ENCODE measurements around the gene NAP1L4. TPM values are rescaled to one million over a fixed set of nuclear protein-coding genes. Genes with fewer than 3 reads are reported as not detected.

Gene NAP1L4
- total RNA-seq, 1 experiment from 2014 or later: 212 TPM

DNA sequence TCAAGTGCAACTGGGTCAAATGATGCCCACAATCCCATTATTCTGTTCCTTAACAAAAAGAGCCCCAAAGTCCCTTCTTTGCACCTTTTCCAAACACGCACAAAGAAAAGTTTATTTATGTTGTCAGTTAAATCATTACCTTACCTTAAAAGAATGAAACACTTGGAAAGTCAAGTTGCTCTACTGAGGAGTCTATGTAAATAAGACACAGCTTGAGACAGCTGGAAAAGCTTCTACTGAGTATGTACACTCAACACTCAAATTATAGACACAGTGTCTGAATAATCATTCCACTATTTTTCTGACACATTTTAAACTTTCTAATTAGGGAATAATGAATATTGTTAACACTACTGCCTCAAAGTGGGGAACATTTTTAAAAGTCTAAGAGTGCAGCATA lies 41.3 kb downstream of the NAP1L4 start:
- Histone ChIP-seq H2AFZ (ENCODE audit: low read length) (no peak overlapping the region), H3K9ac (ENCODE audit: extremely low read depth, insufficient read length, low read length) (no peak overlapping the region), H2BK15ac (ENCODE audit: low read depth, low read length) (no peak overlapping the region), H3K79me2 (ENCODE audit: insufficient read depth, low read length) (no peaks in the 10 kb centered on the region; the same call in 1 of the 2 replicates), H3K14ac (ENCODE audit: insufficient read depth, low read length) (no peak overlapping the region), H4K91ac (ENCODE audit: insufficient read length, low read depth, low read length) (no peak overlapping the region), H2BK120ac (ENCODE audit: low read depth, low read length, poor library complexity, severe bottlenecking) (no peak overlapping the region), H4K20me1 (ENCODE audit: control insufficient read depth, insufficient read depth, insufficient read length) (no peaks in the 10 kb centered on the region), H3K18ac (ENCODE audit: insufficient read length, low read depth, low read length) (no peak overlapping the region), H2AK5ac (ENCODE audit: insufficient read length, low read length) (no peak overlapping the region), H3K4ac (ENCODE audit: low read depth, low read length) (no peak overlapping the region), H3K4me2 (ENCODE audit: insufficient read depth, insufficient read length, low read length) (no peak overlapping the region), H3T11ph (ENCODE audit: low read length) (no peak overlapping the region), H3K9me3 (ENCODE audit: control insufficient read depth, low read depth, low read length) (no peaks in the 10 kb centered on the region), H3K27ac (ENCODE audit: insufficient read length, low read depth, low read length) (no peak overlapping the region), H3K4me1 (ENCODE audit: insufficient read depth, low read length) (peaks cover 2% of the 10 kb centered on the region; the same call in 1 of the 2 replicates), H3K56ac (ENCODE audit: insufficient read length, low read depth, low read length) (no peak overlapping the region), H2BK5ac (ENCODE audit: insufficient read length, low read length) (no peak overlapping the region), H3K27me3 (ENCODE audit: insufficient read depth, low read length) (no peaks in the 10 kb centered on the region), H4K5ac (ENCODE audit: insufficient read length, low read depth, low read length) (no peak overlapping the region), H3K23me2 (ENCODE audit: insufficient read length, low read depth, low read length, poor library complexity, severe bottlenecking) (no peaks in the 10 kb centered on the region), H4K8ac (replicated peaks; ENCODE audit: insufficient read length, low read depth, low read length) (no peak overlapping the region), H2BK20ac (ENCODE audit: low read depth, low read length, poor library complexity, severe bottlenecking) (no peak overlapping the region), H3K23ac (ENCODE audit: insufficient read length, low read depth, low read length) (no peak overlapping the region), H3K79me1 (ENCODE audit: insufficient read depth, low read depth, low read length, poor library complexity, severe bottlenecking) (no peaks in the 10 kb centered on the region), H2BK12ac (ENCODE audit: insufficient read length, low read depth, low read length) (no peak overlapping the region)
- H3K27ac Mint-ChIP-seq: no peak overlapping the region
- no peaks in the 10 kb centered on the region; the same call in 1 of the 2 replicates for H3K27me3 Mint-ChIP-seq (ENCODE audit: low read depth)
- WGBS (ENCODE audit: extremely low coverage, insufficient read length, low lambda C conversion rate): no CpG with 5 or more reads among the region's 1 CpG
- DNase-seq: no peak
- H3K4me3 Mint-ChIP-seq: no peak overlapping the region
- peaks cover 21 to 26% of the 10 kb centered on the region in 2 experiments for H3K4me1 Mint-ChIP-seq
- no peaks in the 10 kb centered on the region for H3K9me3 Mint-ChIP-seq
- H3K36me3 Mint-ChIP-seq (ENCODE audit: insufficient read depth in 1 of 3, low read depth in 3 of 3): peaks cover 63 to 91% (median 85%) of the 10 kb centered on the region in 3 experiments
- TF ChIP-seq, protein P1, sequence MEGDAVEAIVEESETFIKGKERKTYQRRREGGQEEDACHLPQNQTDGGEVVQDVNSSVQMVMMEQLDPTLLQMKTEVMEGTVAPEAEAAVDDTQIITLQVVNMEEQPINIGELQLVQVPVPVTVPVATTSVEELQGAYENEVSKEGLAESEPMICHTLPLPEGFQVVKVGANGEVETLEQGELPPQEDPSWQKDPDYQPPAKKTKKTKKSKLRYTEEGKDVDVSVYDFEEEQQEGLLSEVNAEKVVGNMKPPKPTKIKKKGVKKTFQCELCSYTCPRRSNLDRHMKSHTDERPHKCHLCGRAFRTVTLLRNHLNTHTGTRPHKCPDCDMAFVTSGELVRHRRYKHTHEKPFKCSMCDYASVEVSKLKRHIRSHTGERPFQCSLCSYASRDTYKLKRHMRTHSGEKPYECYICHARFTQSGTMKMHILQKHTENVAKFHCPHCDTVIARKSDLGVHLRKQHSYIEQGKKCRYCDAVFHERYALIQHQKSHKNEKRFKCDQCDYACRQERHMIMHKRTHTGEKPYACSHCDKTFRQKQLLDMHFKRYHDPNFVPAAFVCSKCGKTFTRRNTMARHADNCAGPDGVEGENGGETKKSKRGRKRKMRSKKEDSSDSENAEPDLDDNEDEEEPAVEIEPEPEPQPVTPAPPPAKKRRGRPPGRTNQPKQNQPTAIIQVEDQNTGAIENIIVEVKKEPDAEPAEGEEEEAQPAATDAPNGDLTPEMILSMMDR (conservative IDR thresholded peaks at IDR 0.05): no peak

Measured in H9 (cell line).